H9 (cell line): ENCODE measurements around the gene KRT36. TPM values are rescaled to one million over a fixed set of nuclear protein-coding genes. Genes with fewer than 3 reads are reported as not detected.

Experiments
- DNase-seq: peaks from one replicate; pipeline ENCODE4 v3.0.0-alpha.2; 2017
- H2AFZ ChIP-seq: one replicate; pipeline ENCODE4 v1.6.1; 2013; ENCODE audit warnings: mild to moderate bottlenecking, low read length, control low read depth, moderate library complexity
- H2AK5ac ChIP-seq: 2 replicates; pipeline ENCODE4 v1.6.1; 2013; ENCODE audit warnings: low read length, control low read depth, mixed read lengths; ENCODE audit not compliant: insufficient read length
- H2BK120ac ChIP-seq: one replicate; pipeline ENCODE4 v1.6.1; 2013; ENCODE audit warnings: low read depth, mild to moderate bottlenecking, low read length, control low read depth, inconsistent platforms; ENCODE audit not compliant: poor library complexity, severe bottlenecking
- H2BK12ac ChIP-seq: 2 replicates; pipeline ENCODE4 v1.6.1; 2013; ENCODE audit warnings: low read length, control low read depth, mixed read lengths, low read depth; ENCODE audit not compliant: insufficient read length
- H2BK15ac ChIP-seq: 2 replicates; pipeline ENCODE4 v1.6.1; 2013; ENCODE audit warnings: low read depth, low read length, control low read depth
- H2BK20ac ChIP-seq: one replicate; pipeline ENCODE4 v1.6.1; 2013; ENCODE audit warnings: low read depth, mild to moderate bottlenecking, low read length, control low read depth, inconsistent platforms; ENCODE audit not compliant: poor library complexity, severe bottlenecking
- H2BK5ac ChIP-seq: 2 replicates; pipeline ENCODE4 v1.6.1; 2013; ENCODE audit warnings: low read length, control low read depth, mixed read lengths; ENCODE audit not compliant: insufficient read length
- H3K14ac ChIP-seq: 2 replicates; pipeline ENCODE4 v1.6.1; 2013; ENCODE audit warnings: low read length, control low read depth; ENCODE audit not compliant: insufficient read depth
- H3K18ac ChIP-seq: 2 replicates; pipeline ENCODE4 v1.6.1; 2013; ENCODE audit warnings: low read depth, mild to moderate bottlenecking, mixed read lengths, low read length, control low read depth; ENCODE audit not compliant: insufficient read length
- H3K23ac ChIP-seq: 2 replicates; pipeline ENCODE4 v1.6.1; 2013; ENCODE audit warnings: low read length, control low read depth, mixed read lengths, low read depth; ENCODE audit not compliant: insufficient read length
- H3K23me2 ChIP-seq: 2 replicates; pipeline ENCODE4 v1.6.1; 2013; ENCODE audit warnings: low read depth, mild to moderate bottlenecking, mixed read lengths, low read length, control low read depth; ENCODE audit not compliant: insufficient read length, poor library complexity, severe bottlenecking
- H3K27ac ChIP-seq: 2 replicates; pipeline ENCODE4 v1.5.1; 2013; ENCODE audit warnings: low read length, control low read depth, mixed read lengths, low read depth; ENCODE audit not compliant: insufficient read length
- H3K27me3 ChIP-seq: 2 replicates; pipeline ENCODE4 v1.6.1; 2013; ENCODE audit warnings: low read length, control low read depth, inconsistent platforms; ENCODE audit not compliant: insufficient read depth
- H3K4ac ChIP-seq: 2 replicates; pipeline ENCODE4 v1.6.1; 2013; ENCODE audit warnings: low read depth, mild to moderate bottlenecking, control low read depth, inconsistent platforms, low read length, moderate library complexity
- H3K4me1 ChIP-seq: 2 replicates; pipeline ENCODE4 v1.6.1; 2013; ENCODE audit warnings: low read length, control low read depth, inconsistent platforms; ENCODE audit not compliant: insufficient read depth
- H3K4me2 ChIP-seq: 2 replicates; pipeline ENCODE4 v1.6.1; 2013; ENCODE audit warnings: low read length, control low read depth, mixed read lengths; ENCODE audit not compliant: insufficient read length, insufficient read depth
- H3K56ac ChIP-seq: 2 replicates; pipeline ENCODE4 v1.6.1; 2013; ENCODE audit warnings: low read depth, mild to moderate bottlenecking, mixed read lengths, low read length, control low read depth; ENCODE audit not compliant: insufficient read length
- H3K79me1 ChIP-seq: 2 replicates; pipeline ENCODE4 v1.6.1; 2013; ENCODE audit warnings: low read depth, mild to moderate bottlenecking, moderate library complexity, low read length, control low read depth, inconsistent platforms; ENCODE audit not compliant: insufficient read depth, poor library complexity, severe bottlenecking
- H3K79me2 ChIP-seq: 2 replicates; pipeline ENCODE4 v1.6.1; 2013; ENCODE audit warnings: low read length, control low read depth, inconsistent platforms; ENCODE audit not compliant: insufficient read depth
- H3K9ac ChIP-seq: 2 replicates; pipeline ENCODE4 v1.6.1; 2013; ENCODE audit warnings: low read length, control low read depth, mixed read lengths; ENCODE audit not compliant: insufficient read length; ENCODE audit errors: extremely low read depth
- H3K9me3 ChIP-seq: one replicate; pipeline ENCODE4 v1.6.1; 2013; ENCODE audit warnings: low read depth, low read length, inconsistent platforms; ENCODE audit not compliant: control insufficient read depth
- H3T11ph ChIP-seq: one replicate; pipeline ENCODE4 v1.6.1; 2013; ENCODE audit warnings: mild to moderate bottlenecking, low read length, control low read depth, inconsistent platforms
- H4K20me1 ChIP-seq: one replicate; pipeline ENCODE4 v1.6.1; 2013; ENCODE audit not compliant: control insufficient read depth, insufficient read length, insufficient read depth
- H4K5ac ChIP-seq: 2 replicates; pipeline ENCODE4 v1.6.1; 2013; ENCODE audit warnings: low read depth, mild to moderate bottlenecking, mixed read lengths, low read length, control low read depth; ENCODE audit not compliant: insufficient read length
- H4K8ac ChIP-seq: replicated peaks from 2 replicates; pipeline ENCODE4 v1.6.1; 2013; ENCODE audit warnings: low read length, control low read depth, mixed read lengths, low read depth; ENCODE audit not compliant: insufficient read length
- H4K91ac ChIP-seq: 2 replicates; pipeline ENCODE4 v1.6.1; 2013; ENCODE audit warnings: low read depth, mild to moderate bottlenecking, moderate library complexity, mixed read lengths, low read length, control low read depth; ENCODE audit not compliant: insufficient read length
- H3K27ac Mint-ChIP-seq, 3 experiments: 2 replicates in 2 of 3; 3 replicates in 1 of 3; pipeline ENCODE4 v1.8.0; 2020 to 2021; ENCODE audit warnings: mixed read lengths in 3 of 3, mild to moderate bottlenecking in 1 of 3, moderate library complexity in 1 of 3
- H3K27me3 Mint-ChIP-seq: 2 replicates; pipeline ENCODE4 v1.8.0; 2021; ENCODE audit warnings: low read depth, mild to moderate bottlenecking, moderate library complexity, mixed read lengths
- H3K36me3 Mint-ChIP-seq, 3 experiments: 2 replicates in 2 of 3; 3 replicates in 1 of 3; pipeline ENCODE4 v1.8.0; 2020 to 2021; ENCODE audit warnings: low read depth in 3 of 3, mixed read lengths in 3 of 3; ENCODE audit not compliant: insufficient read depth in 1 of 3
- H3K4me1 Mint-ChIP-seq, 2 experiments: 2 replicates each; pipeline ENCODE4 v1.8.0; 2020; ENCODE audit warnings: mixed read lengths in 2 of 2
- H3K4me3 Mint-ChIP-seq, 2 experiments: 2 replicates in 1 of 2; 3 replicates in 1 of 2; pipeline ENCODE4 v1.8.0; 2020 to 2021; ENCODE audit warnings: mild to moderate bottlenecking in 2 of 2, mixed read lengths in 2 of 2, moderate library complexity in 1 of 2
- H3K9me3 Mint-ChIP-seq, 2 experiments: 2 replicates in 1 of 2; 3 replicates in 1 of 2; pipeline ENCODE4 v1.8.0; 2020; ENCODE audit warnings: mild to moderate bottlenecking in 2 of 2, mixed read lengths in 2 of 2, moderate library complexity in 1 of 2
- CTCF ChIP-seq: fragments of 200-600 bp; sonication (generic); conservative IDR thresholded peaks from 3 replicates; pipeline ENCODE4 v1.8.0; 2021; ENCODE audit warnings: antibody characterized with exemption, mild to moderate bottlenecking
- WGBS: extraction: QIAGEN DNeasy Blood & Tissue Kit; methylation state at CpG from one replicate; pipeline ENCODE4 v1.1.7; 2013; ENCODE audit warnings: missing lambda C conversion rate, low lambda C conversion rate, mixed read lengths; ENCODE audit not compliant: insufficient read length; ENCODE audit errors: extremely low coverage; 5-methylcytosine and 5-hydroxymethylcytosine counted together
- total RNA-seq: library from RNA; stranded (reverse); gene quantifications from 2 replicates; pipeline ENCODE4 v1.2.1, GENCODE V29; 2021

The KRT36 gene
- total RNA-seq, 1 experiment from 2014 or later: not detected

GRCh38 chr17:41496803-41497484 is 7.2 kb upstream of the KRT36 start:
- H3K14ac ChIP-seq: no peak overlapping the region
- H4K91ac ChIP-seq: no peak overlapping the region
- DNase-seq: peak; percentile 96
- Mint-ChIP-seq H3K27me3 (peaks cover 11% of the 10 kb centered on the region), H3K36me3 (no peaks in the 10 kb centered on the region), H3K27ac (no peak overlapping the region), H3K4me3 (no peak overlapping the region; a peak in 1 of 5 replicates), H3K4me1 (peaks cover 39 to 43% of the 10 kb centered on the region in 2 experiments), H3K9me3 (no peaks in the 10 kb centered on the region)
- no peak overlapping the region for H2BK12ac ChIP-seq
- H3K79me2 ChIP-seq: no peaks in the 10 kb centered on the region
- H2BK120ac ChIP-seq: no peak overlapping the region
- peaks cover 3% of the 10 kb centered on the region; the same call in 1 of the 2 replicates for H3K4me1 ChIP-seq
- H2AK5ac ChIP-seq: no peak overlapping the region
- peak; percentile 84 for TF ChIP-seq CTCF
- no peak overlapping the region for H2BK20ac ChIP-seq
- no peak overlapping the region for H3K56ac ChIP-seq
- no CpG with 5 or more reads among the region's 12 CpGs for WGBS
- no peak overlapping the region for H2BK15ac ChIP-seq
- no peak overlapping the region for H2AFZ ChIP-seq
- H4K8ac ChIP-seq: no peak overlapping the region
- H3K23me2 ChIP-seq: no peaks in the 10 kb centered on the region
- no peak overlapping the region for H3K18ac ChIP-seq
- H2BK5ac ChIP-seq: no peak overlapping the region
- H3K27me3 ChIP-seq: no peaks in the 10 kb centered on the region
- no peak overlapping the region for H4K5ac ChIP-seq
- no peak overlapping the region for H3K9ac ChIP-seq
- H3T11ph ChIP-seq: no peak overlapping the region
- H3K79me1 ChIP-seq: no peaks in the 10 kb centered on the region
- no peak overlapping the region for H3K4me2 ChIP-seq
- H4K20me1 ChIP-seq: no peaks in the 10 kb centered on the region
- no peak overlapping the region for H3K23ac ChIP-seq
- no peak overlapping the region for H3K27ac ChIP-seq
- H3K4ac ChIP-seq: no peak overlapping the region
- no peaks in the 10 kb centered on the region for H3K9me3 ChIP-seq
